GM19438 (cell line): ENCODE measurements around the gene PTPRD.

ENCODE experiments used
- ATAC-seq: cut with Tn5 transposase; IDR thresholded peaks from one replicate; pipeline ENCODE4 v1.9.1; 2021; ENCODE audit warnings: low read depth; ENCODE audit not compliant: unreplicated experiment

The PTPRD gene

GRCh38 chr9:9791611-9792010, 821.2 kb downstream of the PTPRD start:
- ATAC-seq: no peak

- ATAC-seq: no peak
Measured at GRCh38 chr9:9790216-9790872, 822.5 kb downstream of the PTPRD start.

GRCh38 chr9:9783711-9784110, 829.1 kb downstream of the PTPRD start:
- ATAC-seq: no peak

GRCh38 chr9:9783211-9783610, 829.6 kb downstream of the PTPRD start:
- ATAC-seq: no peak

- no peak for ATAC-seq
Measured at GRCh38 chr9:9778293-9778692, 834.5 kb downstream of the PTPRD start.

- no peak for ATAC-seq
Measured at GRCh38 chr9:9774471-9774870, 838.3 kb downstream of the PTPRD start.

- ATAC-seq: no peak
Measured at GRCh38 chr9:9771314-9771713, 841.5 kb downstream of the PTPRD start.

GRCh38 chr9:9764821-9765220, 848.0 kb downstream of the PTPRD start:
- no peak for ATAC-seq

GRCh38 chr9:9754186-9754585, 858.6 kb downstream of the PTPRD start:
- no peak for ATAC-seq

GRCh38 chr9:9753266-9753665, 859.5 kb downstream of the PTPRD start:
- ATAC-seq: no peak

GRCh38 chr9:9752722-9753121, 860.1 kb downstream of the PTPRD start:
- no peak for ATAC-seq

- no peak for ATAC-seq
Measured at GRCh38 chr9:9751996-9752395, 860.8 kb downstream of the PTPRD start.

- ATAC-seq: no peak
Measured at GRCh38 chr9:9750719-9751118, 862.1 kb downstream of the PTPRD start.

- no peak for ATAC-seq
Measured at GRCh38 chr9:9749591-9749990, 863.2 kb downstream of the PTPRD start.

GRCh38 chr9:9747787-9748186, 865.0 kb downstream of the PTPRD start:
- no peak for ATAC-seq

- ATAC-seq: no peak
Measured at GRCh38 chr9:9746826-9747225, 866.0 kb downstream of the PTPRD start.

GRCh38 chr9:9743822-9744221, 869.0 kb downstream of the PTPRD start:
- no peak for ATAC-seq

GRCh38 chr9:9730174-9730573, 882.6 kb downstream of the PTPRD start:
- no peak for ATAC-seq

- no peak for ATAC-seq
Measured at GRCh38 chr9:9729082-9729481, 883.7 kb downstream of the PTPRD start.

GRCh38 chr9:9719373-9720112, 893.3 kb downstream of the PTPRD start:
- no peak for ATAC-seq

GRCh38 chr9:9718691-9719090, 894.1 kb downstream of the PTPRD start:
- no peak for ATAC-seq

GRCh38 chr9:9679433-9679832, 933.4 kb downstream of the PTPRD start:
- no peak for ATAC-seq
